IPS DF 19.7 (cell line): Measurements from ENCODE around the gene AMACR.

Experiments used
- DNase-seq: peaks from one replicate; pipeline ENCODE4 v3.0.0-alpha.2; 2013; ENCODE audit warnings: low read depth, low spot score

AMACR gene

DNA sequence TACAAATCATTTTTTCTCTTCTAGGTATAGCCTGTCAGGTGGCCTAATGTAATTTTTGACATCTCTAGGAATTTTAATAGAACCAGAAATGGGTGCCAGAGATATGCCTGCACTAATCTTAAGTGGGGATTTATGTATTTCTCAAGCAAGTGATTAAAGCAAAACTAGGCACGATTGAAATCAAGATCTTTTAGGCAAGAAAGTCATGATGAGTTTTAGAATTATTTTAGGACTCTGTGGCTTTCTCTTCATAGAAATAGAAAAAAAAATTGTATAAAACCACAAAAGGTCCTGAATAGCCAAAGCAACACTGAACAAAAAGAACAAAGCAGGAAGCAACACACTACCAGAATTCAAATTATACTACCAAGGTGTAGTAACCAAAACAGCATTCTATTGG, 952 bp upstream of the AMACR start:
- no peak for DNase-seq

DNA sequence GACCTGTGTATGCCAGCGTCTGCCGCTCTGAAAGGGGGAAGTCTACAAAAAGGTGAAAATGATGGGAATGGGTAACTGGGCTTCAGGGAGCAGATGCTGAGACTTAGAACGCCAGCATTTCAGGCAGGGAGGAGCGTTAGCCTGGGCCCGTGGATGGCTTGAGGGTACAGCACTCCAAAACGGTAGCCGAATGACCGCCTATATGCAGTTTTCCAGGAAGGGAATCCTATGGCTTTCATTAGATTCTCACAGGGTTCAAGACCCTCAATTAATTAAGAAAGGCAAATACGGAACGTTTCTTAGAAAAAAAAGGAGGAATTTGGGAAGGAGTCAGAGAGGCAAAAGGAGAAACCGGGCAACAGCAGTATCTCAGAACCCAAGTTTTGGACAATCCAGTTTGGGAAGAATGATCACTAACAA, 639 bp downstream of the AMACR start:
- no peak for DNase-seq

DNA sequence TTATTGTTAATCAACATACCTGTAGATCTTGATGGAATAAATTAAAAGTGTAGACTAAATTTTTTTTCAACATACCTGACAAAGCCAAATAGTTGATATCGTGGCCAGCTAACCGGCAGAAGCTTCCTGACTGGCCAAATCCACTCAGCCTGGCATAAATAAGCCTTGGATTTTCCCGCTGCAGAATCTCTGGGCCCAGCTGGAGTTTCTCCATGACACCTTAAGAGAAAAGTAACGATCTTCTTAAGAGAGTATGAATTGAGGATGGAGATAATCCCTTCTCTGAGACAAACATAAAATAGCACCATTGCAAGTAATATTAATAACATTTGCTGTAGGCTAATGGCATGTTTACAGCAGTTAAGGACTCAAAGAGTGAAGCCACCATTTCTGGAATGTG, 2.2 kb downstream of the AMACR start:
- no peak for DNase-seq

DNA sequence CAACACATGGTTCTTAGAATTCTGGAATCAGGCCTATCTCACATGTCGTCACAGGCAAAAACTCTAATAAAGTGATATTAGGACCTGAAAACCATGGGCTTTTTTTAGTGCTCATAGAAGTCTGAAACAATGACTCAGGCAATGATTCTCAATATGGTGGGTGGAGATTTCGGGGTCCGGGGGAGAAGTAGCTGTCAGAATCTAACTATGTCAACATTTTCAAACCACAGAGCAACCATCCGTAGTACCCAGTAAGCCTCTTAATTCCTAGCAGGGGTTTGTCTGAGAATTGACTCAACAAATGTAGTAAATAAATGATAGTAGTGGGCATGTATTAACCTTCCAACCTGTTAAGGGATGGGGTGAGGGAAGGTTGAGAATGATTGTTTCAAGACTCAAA, 2.6 kb downstream of the AMACR start:
- no peak for DNase-seq

DNA sequence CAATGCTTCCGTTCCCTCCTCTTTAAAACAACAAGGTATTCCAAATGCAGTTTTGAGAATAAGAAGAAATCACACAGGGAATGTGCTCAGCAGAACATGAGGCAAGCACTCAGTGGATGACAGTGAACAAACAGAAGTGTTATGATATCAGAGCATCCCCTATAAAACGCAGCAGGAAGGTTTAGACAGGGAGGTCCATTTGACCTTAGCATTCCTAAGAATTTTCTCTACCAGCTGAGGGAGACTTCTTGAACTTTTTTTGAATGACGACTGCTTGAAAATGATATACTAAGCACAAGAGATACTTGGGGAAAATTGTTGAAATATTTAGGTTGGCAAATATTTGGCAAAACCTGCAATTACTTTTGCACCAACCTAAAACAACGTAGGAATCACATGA, 3.9 kb downstream of the AMACR start:
- DNase-seq, result no peak

DNA sequence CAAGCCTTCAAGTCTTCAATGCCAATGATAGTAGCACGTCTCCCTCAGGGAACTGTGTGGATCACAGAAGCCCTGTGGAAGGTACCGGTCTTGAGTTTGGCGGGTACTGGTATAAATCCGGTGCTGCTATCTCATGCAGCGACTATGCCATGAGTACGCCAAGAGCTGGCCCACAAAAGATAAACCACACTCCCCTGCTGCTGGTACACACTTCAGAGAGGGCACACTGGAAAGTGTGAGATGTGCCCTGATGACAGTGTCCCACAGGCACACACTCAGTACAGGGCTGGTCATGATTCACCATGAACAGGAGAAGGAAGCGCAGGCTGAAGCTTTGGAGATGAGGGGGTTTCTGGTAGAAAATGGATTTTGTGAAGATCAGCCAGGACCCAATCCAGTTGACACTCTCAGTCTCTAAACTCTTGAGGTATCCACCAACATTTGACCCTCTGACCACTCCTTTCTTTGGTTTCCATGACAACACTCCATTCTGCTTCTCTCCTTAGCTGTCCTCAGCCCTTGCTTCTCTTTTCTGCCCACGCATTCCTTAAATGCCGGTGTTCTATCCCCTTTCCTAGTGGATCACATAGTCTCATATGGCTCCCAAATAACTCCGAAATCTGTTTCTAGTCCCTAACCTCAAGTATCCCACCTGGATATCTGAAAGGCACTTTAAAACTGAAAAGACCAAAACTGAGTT, 5.1 kb downstream of the AMACR start:
- no peak for DNase-seq

DNA sequence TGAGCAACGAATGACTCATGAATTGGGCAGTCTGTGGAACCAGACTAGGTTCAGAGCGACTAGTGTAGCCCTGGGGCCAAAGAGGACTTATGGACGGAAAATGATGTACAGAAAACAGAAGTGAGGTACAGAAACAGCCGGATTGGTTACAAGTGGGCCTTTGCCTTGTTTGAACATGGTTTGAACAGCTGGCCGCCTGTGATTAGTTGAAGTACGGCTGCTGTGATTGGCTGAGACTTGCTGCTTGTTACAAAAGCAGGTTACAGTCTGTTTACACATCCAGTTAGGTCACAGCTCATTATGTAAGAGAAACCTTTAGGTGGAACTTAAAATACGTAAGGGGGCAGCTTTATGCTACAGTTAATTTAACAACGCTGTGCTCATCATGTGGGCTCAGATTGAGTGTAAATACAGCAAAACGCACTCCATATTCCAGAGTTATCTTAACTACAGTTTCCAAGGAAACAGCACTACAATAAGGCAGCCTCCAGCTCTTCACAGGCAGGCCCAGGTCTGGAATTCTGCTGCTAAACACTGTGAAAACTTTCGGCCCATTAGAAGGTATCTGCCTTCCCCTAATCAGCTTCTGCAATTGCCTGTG, 6.5 kb downstream of the AMACR start:
- no peak for DNase-seq

DNA sequence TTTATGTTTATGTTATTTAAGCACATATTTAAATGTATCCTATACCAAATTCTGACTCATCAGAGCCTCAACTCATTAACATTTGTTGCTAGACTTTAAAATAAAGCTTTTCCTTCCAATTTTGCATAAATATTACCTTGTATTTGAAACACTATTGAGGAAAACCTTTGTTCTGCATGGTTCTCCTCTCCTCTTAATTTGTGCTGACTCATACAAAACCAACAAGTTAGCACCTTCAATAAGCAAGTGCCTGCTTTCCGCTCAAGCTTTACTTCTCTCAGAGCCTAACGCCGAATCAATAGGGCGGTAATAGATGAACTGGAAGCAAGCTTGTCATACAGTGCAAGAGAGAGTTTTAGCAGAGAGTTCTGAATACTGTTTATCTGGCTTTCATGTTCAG, 7.9 kb downstream of the AMACR start:
- DNase-seq, result no peak

DNA sequence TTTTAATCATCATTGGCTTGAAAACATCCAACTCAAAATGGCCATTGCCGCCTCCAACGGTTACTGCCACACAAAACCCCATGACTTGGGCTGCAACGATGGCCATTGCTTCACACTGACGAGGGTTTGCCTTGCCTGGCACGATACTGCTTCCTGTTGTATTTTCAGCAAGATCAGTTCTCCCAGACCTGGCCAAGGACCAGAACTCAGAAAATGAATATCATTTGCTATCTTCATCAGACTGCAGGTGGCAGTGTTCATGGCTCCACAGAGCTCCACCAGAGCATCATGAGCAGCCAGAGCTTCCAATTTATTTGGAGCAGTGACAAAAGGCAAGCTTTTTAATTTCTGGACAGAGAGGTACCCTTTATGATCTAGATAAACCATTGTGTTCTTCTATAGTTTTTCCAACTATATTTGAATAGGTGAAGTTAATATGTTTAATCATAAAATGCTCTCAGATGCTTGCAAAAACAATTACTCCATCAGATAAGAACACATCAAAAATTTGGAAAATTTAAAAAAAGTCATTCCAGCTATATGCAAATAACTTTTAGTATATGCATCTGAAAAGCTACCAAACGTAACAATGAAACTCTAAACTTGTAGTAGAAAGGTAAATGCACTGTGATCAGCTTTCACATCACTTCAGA, 10.4 kb downstream of the AMACR start:
- DNase-seq, result no peak

DNA sequence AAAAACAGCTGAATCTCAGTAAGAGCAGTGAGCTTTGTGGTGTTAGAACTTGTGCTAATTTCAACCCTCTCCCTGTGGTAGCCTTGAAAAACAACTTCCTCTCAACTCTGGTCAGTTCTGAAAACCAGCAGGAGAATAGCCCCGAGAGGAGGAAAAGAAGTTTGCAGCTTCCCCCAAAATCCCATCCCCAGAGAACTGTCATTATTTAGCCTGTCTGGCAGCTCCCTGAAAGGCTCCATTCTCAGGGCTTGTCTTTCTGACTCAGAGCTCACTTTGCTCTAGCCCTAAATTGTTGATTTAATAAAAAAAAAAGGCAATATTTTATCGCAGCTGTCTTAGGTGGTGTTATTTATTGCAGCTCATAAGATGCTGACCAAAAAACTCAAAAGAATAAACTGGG, 12.0 kb downstream of the AMACR start:
- no peak for DNase-seq

DNA sequence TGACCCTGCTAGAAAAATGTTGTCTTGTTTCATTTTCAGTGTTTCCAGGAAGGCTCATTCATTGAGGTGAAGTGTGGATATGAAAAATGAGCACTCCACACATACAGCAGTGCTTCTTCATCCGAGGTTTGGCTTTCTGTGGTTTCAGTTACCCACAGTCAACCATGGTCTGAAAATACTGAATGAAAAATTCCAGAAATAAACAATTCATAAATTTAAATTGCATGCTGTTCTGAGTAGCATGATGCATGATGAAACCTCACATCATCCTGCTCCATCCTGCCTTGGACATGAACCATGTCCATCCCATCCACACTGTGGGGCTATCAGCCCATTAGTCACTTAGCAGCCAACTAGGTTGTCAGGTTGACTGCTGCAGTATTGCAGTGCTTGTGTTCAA, 13.0 kb downstream of the AMACR start:
- no peak for DNase-seq

DNA sequence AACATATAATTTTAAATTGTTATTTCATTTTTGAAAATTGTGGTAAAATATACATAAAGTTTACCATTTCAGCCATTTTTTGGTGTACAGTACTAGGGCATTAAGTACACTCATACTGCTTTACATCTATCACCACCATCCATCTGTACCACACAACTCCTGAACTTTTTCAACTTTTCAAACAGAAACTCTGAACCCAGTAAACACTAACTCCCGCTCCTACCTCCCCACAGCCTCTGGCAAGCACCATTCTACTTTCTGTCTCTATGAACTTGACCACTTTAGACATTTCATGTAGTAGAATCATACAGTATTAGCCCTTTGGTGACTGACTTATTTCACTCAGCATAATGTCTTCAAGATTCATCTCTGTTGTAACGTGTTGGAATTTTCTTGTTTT, 15.0 kb downstream of the AMACR start:
- no peak for DNase-seq

DNA sequence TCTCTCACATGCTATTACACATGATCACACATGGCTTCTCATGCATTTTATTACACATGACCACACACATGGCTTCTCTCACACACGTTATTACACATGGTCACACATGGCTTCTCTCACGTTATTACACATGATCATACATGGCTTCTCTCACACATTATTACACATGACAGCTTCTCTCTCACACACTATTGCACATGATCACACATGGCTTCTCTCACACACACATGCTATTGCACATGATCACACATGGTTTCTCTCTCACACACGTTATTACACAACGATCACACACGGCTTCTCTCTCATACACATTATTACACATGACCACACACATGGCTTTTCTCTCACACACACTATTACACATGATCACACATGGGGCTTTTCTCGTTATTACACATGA, 22.4 kb downstream of the AMACR start:
- no peak for DNase-seq

DNA sequence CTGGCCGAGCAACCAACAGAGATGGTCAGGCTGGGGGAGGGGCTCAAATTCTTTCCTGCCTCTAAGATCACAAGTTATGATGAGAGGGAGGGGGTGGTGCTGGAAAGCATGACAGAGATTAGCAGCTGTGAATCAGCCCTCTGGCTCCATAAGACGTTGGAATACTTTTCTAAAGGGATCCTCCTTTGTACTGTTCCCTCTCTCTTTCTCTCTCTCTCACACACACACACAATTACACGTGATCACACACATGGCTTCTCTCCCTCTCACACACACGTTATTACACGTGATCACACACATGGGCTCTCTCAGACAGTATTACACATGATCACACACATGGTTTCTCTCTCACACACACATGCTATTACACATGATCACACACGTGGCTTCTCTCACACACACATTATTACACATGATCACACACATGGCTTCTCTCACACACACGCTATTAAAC, 23.2 kb downstream of the AMACR start, which contains the start of gene SLC45A2:
TSS of gene SLC45A2 (minus strand) at position 23 of the 454 bp plus-strand sequence. CDS start 110 bp downstream, outside the sequence.
- no peak for DNase-seq

DNA sequence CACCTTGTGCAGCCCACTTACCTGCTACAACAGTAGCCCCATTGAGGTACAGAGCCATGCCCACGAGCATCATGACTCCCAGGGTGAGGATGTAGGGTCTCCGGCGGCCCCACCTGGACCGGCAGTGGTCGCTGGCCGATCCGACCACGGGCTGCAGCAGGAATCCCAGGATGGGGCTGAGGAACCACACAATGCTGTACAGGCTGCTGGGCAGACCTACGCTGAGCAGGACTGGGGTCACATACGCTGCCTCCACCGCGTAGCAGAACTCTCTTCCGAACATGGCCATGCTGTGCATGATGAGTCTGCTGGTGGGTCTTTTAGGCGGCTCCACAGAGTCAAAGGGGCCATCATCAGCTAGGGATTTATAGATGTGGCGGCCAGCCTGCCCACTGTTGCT, 23.7 kb downstream of the AMACR start:
- no peak for DNase-seq

DNA sequence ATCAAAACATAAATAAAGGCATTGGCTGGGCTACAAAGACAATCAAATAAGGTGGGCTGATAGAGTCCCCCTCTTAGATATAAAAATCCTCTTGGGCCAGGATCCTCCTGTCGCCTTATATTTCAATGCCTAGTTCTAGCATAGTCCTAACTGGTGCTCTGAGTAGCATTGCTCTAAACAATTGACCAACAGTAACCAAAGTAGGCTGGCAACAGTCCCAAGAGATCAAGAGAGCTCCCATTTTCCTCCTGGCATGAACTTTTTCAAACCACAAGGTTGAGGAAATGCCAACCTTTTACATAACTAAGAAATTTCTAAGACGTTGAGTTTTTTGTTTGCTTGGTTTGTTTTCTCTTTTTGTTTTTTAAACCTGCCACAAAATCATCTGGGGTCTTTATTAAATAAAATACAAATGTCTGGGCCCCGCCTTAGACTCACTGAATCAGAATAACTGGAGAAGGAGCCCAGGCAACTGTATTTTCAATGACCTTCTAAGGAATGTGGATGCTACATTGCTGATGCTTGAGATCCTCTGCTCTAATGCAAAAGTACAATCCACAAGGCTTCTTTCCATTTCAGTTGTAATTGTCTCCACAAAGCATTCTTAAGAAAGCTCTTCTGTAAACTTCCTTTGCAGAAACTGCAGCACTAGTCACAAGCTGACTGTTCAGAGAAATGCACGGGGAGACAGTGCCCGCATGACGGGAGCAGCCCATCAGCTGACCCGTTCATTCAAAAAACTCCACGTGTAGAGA, 26.3 kb downstream of the AMACR start:
- no peak for DNase-seq

DNA sequence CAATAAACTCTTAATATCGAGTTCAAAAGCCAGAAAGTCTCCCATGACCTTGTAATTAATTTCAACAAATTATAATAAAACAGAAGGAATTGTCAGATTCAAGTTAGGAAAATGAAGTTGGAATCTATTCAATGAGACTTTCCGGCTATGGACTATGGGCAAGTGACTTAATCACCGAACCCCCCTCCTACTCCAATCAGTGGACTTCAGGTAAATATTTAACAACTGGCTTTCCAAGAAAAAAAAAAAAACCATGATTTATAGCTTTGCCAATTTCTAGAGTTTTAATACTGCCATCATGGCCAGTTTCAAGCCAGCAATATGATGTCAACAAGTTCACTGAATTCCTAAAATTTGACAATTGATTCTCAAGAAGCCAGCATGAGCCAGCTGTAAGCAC, 27.8 kb downstream of the AMACR start:
- no peak for DNase-seq

DNA sequence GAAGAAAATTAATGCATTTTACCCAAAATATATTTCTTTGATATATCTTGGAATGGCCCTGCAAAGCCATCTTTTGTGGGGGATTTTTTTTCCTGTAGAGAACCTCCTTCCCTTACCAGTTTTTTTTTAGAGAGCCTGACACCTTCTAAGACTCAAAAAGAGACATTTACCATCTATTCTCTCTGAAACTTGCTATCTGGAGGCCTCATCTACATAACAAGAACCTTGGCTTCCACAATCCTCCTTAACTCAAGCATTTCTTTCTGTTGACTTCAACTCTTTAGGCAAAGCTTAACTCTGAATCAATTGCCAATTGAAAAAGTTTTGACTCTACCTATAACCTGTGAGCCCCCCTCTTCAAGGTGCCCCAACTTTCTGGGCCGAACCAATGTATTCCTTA, 29.5 kb downstream of the AMACR start:
- no peak for DNase-seq

DNA sequence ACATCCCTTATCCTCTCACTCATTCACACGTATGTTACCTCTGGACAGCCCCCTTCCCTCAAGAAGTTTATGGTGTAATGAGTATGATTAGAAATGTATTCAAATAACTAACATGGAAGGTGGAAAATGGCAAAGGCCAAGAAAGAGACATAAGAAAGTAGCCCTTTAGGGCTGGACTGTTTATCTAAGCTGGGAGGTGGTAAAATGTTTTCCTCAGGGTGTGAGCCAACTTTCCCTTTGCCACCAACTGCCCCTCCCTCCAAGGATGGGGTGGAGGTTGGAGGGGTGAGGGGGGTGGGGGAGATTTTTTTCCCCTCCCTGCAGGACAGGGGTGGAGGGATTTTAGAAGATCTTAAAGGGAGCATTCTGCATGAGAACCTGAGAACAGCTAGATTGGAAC, 31.5 kb downstream of the AMACR start:
- no peak for DNase-seq

DNA sequence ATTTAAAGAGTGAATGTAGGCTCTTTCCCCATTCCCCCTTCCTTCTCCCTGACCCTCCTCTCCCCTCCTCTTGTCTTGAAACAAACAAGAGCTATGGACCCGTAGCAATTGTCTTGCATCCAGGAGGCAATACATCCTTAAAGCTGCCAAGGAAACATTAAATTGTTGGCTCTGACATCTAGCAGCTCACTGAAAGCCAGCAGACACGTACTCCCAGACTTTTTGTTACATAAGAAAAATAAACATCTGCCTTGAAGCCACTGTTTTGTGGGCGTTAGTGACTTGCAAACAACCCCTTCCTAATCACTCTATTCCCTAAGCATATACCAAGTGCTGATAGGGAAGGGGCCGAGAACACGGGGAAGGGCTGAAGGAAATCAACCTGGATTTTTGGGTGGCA, 32.0 kb downstream of the AMACR start:
- no peak for DNase-seq

DNA sequence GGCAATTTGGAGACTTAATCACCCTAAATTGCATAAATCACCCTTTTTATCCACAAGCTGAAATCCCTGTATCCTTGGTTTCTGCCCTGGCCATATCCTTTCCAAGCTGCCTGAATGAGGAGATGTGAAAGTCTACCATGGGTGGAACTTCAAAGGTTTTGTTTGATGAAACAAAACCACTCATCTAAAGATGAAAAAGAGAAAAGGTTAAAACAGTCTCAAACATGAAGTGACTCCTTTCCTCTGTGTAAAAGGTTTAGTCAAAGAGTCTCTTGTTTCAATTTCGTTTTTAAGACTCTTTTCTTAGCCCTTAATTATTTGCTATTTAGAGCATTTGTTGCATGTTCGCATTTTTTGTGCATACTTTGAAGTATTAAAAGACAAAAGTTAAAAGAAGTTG, 34.6 kb downstream of the AMACR start:
- no peak for DNase-seq
